Measurements from ENCODE around the gene DIAPH2.

GRCh38 chrX:96692890-96693289 is 8.2 kb downstream of the DIAPH2 start:
- TF ChIP-seq CTCF (IDR thresholded peaks at IDR 0.05) (no peak), POLR2A (IDR thresholded peaks at IDR 0.05) (no peak)
